OCI-M1 (cell line): ENCODE results near the gene ARHGEF11.

Experiments
- DNase-seq: peaks from one replicate; lab custom pipeline; 2025; lab: John Stamatoyannopoulos, UW

ARHGEF11 gene

GRCh38 chr1:156928043-156928602 lies 117.4 kb downstream of the ARHGEF11 start:
- no peak for DNase-seq

GRCh38 chr1:156927215-156928042 lies 118.1 kb downstream of the ARHGEF11 start:
- peak; percentile 85 for DNase-seq

GRCh38 chr1:156926695-156927094 lies 118.8 kb downstream of the ARHGEF11 start:
- DNase-seq: peak; percentile 23

- DNase-seq: peak; percentile 99
These were observed 119.4 kb downstream of the ARHGEF11 start for GRCh38 chr1:156926175-156926574.

GRCh38 chr1:156925154-156926010 lies 120.2 kb downstream of the ARHGEF11 start:
- no peak for DNase-seq

GRCh38 chr1:156924478-156925153 lies 120.9 kb downstream of the ARHGEF11 start:
- DNase-seq: no peak

GRCh38 chr1:156923670-156924477 lies 121.7 kb downstream of the ARHGEF11 start:
- DNase-seq: no peak

- DNase-seq: no peak
These were observed 122.4 kb downstream of the ARHGEF11 start for GRCh38 chr1:156922986-156923669.

GRCh38 chr1:156921053-156921529 lies 124.5 kb downstream of the ARHGEF11 start:
- DNase-seq: no peak

- peak; percentile 93 for DNase-seq
These were observed 125.1 kb downstream of the ARHGEF11 start, which contains the start of gene LRRC71 for GRCh38 chr1:156920233-156921052. Gene LRRC71, plus strand, starts transcription at chr1:156920632. Its CDS starts 172 bp downstream, at chr1:156920804.

- DNase-seq: peak; percentile 96
These were observed 131.1 kb downstream of the ARHGEF11 start for GRCh38 chr1:156914440-156914856.

GRCh38 chr1:156913809-156914387 lies 131.6 kb downstream of the ARHGEF11 start:
- no peak for DNase-seq

GRCh38 chr1:156912861-156913808 lies 132.4 kb downstream of the ARHGEF11 start:
- DNase-seq: peak; percentile 83

- no peak for DNase-seq
These were observed 133.2 kb downstream of the ARHGEF11 start for GRCh38 chr1:156912310-156912709.

- DNase-seq: peak; percentile 73
These were observed 133.8 kb downstream of the ARHGEF11 start for GRCh38 chr1:156911577-156912298.

GRCh38 chr1:156910309-156910782 lies 135.2 kb downstream of the ARHGEF11 start:
- DNase-seq: peak; percentile 73

- no peak for DNase-seq
These were observed 135.9 kb downstream of the ARHGEF11 start for GRCh38 chr1:156909671-156910070.
